NCI-H226 (cell line): ENCODE data around the gene EXOSC2.
A peak's percentile ranks its signal among the peaks of the same experiment; 100 is the strongest.
"Not testable (repeated sequence)": the region's sequence is repeated elsewhere in the genome, so short reads cannot be mapped to it uniquely, and the experiment has no call there.

Experiments used
- DNase-seq: peaks from one replicate; pipeline ENCODE4 v3.0.0-alpha.2; 2015

The EXOSC2 gene

GRCh38 chr9:130668659-130669058 lies 24.9 kb upstream of the EXOSC2 start:
- no peak for DNase-seq

- DNase-seq: no peak
Measured at GRCh38 chr9:130669965-130670364, 23.6 kb upstream of the EXOSC2 start.

- no peak for DNase-seq
Measured at GRCh38 chr9:130670644-130671043, 22.9 kb upstream of the EXOSC2 start.

GRCh38 chr9:130672466-130672865 lies 21.1 kb upstream of the EXOSC2 start:
- DNase-seq: no peak

GRCh38 chr9:130672933-130673615 lies 20.5 kb upstream of the EXOSC2 start:
- DNase-seq: no peak

GRCh38 chr9:130675396-130675795 lies 18.2 kb upstream of the EXOSC2 start:
- DNase-seq: no peak

- DNase-seq: no peak
Measured at GRCh38 chr9:130677252-130677651, 16.3 kb upstream of the EXOSC2 start.

- DNase-seq: peak; percentile 90
Measured at GRCh38 chr9:130680836-130681768, 12.5 kb upstream of the EXOSC2 start.

GRCh38 chr9:130681769-130682420 lies 11.7 kb upstream of the EXOSC2 start:
- DNase-seq: peak; percentile 7

GRCh38 chr9:130682421-130683121 lies 11.0 kb upstream of the EXOSC2 start:
- DNase-seq: peak; percentile 60

- DNase-seq: no peak
Measured at GRCh38 chr9:130685104-130685503, 8.5 kb upstream of the EXOSC2 start.

- not testable (repeated sequence) for DNase-seq
Measured at GRCh38 chr9:130685945-130686344, 7.6 kb upstream of the EXOSC2 start.

GRCh38 chr9:130687615-130688014 lies 6.0 kb upstream of the EXOSC2 start:
- no peak for DNase-seq

GRCh38 chr9:130688072-130688471 lies 5.5 kb upstream of the EXOSC2 start:
- DNase-seq: no peak

- no peak for DNase-seq
Measured at GRCh38 chr9:130689572-130689936, 4.0 kb upstream of the EXOSC2 start.

GRCh38 chr9:130689937-130690700 lies 3.5 kb upstream of the EXOSC2 start:
- DNase-seq: peak; percentile 98

GRCh38 chr9:130692321-130692720 lies 1.3 kb upstream of the EXOSC2 start:
- DNase-seq: no peak

- DNase-seq: no peak
Measured at GRCh38 chr9:130693101-130693425, 517 bp upstream of the EXOSC2 start.

- no peak for DNase-seq
Measured at GRCh38 chr9:130694205-130694604, 625 bp downstream of the EXOSC2 start.

- DNase-seq: no peak
Measured at GRCh38 chr9:130696139-130696650, 2.6 kb downstream of the EXOSC2 start.

- DNase-seq: no peak
Measured at GRCh38 chr9:130696996-130697395, 3.4 kb downstream of the EXOSC2 start.

GRCh38 chr9:130698514-130698913 lies 4.9 kb downstream of the EXOSC2 start:
- peak; percentile 24 for DNase-seq
